ENCODE measurements around the gene ITK.
"Not testable (repeated sequence)": the region's sequence is repeated elsewhere in the genome, so short reads cannot be mapped to it uniquely, and the experiment has no call there.

The ITK gene

DNA sequence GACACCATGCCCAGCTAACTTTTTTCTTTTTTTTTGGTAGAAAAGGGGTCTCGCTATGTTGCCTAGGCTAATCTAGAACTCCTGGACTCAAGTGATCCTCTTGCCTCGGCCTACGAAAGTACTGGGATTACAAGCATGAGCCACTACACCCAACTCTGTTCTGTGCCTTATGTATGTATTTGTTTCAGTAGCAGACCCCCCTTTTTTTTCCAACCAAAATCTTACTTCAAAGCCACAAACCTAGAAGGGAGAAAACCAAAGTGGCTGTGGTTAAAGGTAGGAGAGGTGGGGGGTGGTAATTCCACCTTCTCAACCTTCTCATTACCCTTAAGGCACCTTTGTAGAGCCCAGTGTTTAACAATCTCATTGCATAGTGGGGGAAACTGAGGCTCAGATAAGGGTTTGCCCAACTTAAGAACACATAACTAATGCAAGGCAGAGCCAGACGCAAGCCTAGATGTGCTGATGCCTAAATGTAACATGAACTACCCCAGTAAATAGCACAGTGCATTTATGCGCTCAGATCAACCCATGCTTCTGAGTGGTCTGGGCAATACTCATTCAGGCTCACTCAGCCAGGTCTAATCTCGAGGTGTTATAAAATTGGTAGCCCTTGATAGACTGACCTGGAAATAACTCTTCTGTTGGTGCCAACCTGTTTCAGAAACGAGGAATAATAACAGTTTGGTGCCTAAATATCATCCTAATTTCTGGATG lies 33.0 kb downstream of the ITK start:
- no peak for ATAC-seq

DNA sequence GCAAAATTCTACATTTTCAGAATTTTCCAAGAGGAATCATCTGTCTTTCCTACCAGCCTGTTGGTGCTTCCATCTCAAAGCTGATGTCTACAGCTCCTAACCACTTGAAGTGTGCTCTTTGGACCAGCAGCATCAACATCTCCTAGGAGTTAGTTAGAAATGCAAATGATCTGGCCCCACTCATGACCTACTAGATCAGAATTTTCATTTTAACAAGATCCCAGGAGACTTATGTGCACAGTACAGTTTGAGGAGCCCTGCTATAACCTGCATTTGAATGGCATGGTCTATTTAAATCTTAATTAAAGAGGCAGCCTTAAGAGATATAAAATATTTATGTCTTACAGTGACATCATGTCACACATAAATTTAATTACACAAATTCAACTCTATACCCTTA lies 33.8 kb downstream of the ITK start:
- ATAC-seq: no peak

DNA sequence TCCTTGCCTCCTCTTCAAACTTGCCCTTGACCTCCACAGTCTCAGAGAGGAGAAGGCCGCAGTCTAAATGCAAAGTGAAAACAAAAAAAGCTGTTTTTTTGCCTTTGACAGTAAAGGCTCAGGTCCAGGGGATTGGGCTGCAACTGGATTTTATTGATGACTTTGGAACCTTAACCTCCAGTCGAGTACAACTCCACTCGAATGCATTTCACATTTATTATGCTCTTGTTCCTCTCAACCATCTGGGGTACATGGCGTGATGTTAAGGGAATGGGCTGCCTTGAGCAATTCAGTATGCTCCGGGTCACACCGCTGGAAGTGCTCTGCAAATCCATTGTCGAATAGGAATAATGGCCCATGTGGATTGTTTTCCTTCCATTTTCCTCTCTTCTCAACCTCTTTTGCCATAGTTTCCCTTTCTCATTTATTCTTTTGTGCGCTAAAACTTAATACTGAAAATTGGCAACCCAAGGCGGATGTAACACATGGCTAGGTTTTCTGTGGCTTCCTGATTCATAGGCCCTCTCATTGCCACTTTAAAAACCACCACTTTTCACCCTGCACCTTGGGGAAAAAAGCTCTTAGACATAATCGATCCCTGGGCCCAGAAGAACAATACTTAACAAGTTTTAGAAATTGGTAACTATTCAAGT lies 34.3 kb downstream of the ITK start:
- peak; percentile 30 to 32 for ATAC-seq

DNA sequence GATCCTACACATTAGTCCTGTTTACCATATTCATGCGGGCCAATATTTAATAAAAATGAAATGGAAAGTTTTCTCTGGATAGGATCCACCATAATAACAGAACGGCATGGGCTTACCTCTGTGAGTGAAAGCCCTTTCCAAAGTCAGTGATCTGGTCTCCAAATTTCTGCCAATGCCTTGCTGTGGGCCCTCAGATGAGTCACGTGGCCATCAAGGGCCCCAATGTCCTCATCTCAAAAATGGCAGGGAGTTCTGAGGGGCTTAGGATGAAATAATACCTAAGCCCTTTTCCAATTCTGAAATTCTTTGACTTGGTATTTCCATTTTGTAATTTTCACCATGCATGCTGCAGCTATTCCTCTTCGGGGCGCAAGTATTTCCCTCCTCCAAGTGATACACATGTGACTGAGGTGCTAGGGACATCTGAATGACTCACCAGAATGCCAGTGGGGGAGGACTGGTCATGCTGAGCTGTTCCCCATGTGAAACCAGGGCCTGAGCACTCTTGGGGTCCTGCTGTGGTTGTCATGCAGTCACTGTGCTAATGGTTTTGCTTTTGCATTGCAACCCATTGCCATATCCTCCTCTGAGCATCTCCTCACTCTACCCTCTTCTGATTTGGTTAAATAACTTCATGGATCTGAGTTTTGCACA lies 35.0 kb downstream of the ITK start:
- peak; percentile 18 to 19 for ATAC-seq

DNA sequence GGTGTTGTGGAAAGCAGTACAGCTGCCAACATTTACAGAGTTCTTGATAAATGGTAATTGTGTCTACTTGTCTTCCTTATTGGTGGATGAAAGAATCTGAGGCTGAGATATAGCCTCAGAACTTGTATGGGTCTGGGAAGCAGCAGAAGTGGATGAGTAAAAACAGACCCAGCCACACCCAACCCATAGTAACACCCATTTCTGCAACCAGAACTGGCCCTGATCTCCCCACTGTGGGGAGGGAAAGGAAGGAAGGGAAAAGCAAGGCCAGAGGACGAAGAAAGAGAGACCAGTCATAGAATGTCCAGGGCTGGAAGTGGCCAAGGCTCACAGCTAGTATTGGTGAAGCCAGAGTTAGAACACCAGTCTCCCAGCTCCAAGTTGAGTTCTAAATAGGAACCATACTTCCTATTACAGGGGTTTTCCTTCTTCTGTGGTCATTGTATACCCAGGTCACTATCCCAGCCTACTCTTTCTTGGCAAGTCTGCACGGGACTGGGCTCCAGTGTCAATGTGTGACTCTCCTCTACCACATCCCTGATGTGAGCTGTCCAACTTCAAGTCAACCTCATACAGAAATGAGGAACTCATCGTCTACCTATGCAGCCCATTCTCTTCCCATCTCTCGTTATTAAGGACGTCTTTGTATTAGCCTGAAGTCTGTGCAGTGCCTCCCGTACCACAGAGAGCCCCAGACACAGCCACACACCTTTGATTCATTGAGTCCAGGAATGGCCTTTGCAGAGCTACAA lies 35.9 kb downstream of the ITK start:
- ATAC-seq: no peak

DNA sequence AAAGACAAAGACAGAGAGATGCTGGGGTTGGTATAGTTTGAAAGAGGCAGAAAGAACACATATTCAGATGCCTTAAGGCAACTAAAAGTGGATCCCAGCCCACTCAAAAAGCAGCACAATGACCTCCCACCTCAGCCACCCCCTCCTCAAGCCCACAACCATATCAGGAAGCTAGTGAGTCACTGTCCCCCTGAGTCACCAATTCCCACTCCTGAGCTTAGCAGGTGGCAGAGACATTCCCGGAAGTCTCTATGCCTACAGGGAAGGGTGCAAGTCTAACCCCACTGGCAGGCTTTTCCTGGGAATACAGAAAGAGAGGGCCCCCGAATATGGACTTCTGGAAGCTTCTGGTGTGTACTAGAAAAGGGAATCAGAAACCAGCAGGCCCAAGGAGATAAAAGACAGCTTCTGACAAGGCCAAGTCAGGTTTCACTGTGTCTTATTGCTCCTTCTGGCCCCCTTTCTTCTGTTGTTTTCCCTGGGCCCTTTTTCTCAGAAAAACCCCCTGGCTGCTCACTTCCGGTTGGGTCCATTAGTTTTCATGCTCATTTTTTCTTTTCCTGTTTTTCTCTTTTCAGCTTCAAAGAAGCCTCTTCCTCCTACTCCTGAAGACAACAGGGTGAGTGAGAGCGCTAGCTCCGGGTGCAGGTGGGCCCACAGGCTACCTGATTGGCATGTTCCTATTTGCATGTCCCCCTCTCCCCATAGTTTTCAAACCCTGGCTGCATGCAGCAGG lies 36.8 kb downstream of the ITK start:
- peak; percentile 6 to 7 for ATAC-seq

DNA sequence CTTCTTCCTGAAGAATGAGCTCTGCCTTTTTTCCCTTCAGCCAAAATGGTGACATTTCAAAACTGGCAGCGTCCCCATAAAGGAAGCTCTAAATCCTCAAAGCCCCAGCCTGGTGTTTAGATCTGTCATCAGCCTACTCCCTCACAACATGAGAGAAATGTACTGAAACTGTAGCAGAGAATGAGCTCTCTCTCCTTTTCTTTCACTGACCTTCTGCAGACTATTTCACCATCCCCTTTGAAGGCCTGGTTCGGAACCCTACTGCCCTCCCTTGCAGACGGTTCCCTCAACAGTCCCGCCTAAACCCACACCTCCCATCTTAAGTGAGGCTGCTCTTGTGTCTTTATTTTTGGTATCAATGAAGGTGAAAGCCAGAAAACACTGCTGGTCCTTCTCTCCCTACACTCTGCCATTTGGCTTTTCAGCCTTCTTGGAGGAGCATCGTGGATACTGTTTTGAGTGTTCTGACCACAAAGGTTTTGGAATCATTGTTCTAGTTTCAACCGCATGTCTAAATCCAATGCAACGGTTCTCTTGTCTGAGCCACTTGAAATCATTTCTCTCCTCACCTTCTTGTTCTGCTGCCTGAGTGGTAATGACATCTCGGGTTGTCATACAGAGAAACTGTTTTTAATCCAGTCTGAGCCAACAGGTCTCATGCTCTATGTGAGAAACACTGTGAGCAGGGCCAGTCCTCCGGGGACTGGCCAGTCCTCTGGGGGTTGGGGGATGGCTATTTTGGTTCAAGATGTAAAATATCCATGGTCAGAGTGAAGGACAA lies 39.0 kb downstream of the ITK start:
- peak; percentile 59 to 61 for ATAC-seq

DNA sequence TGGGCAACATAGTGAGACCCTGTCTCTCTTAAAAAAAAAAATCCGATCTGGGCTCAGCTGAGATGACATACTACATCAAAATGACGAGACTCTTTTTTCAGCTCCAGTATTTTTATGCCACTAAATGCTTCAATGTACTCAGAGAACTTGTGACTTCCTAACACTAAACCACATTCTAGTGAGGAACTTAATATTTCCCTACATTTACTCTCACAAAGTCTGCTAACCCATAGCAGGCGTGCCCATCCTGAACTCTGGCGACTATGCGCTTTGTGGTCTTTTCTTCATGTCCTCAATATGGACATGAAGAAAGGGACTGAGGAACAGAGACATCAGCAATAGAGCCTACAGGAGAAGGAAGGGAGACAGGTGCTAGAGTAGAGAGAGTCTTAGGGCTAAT lies 41.3 kb downstream of the ITK start:
- no peak for ATAC-seq

DNA sequence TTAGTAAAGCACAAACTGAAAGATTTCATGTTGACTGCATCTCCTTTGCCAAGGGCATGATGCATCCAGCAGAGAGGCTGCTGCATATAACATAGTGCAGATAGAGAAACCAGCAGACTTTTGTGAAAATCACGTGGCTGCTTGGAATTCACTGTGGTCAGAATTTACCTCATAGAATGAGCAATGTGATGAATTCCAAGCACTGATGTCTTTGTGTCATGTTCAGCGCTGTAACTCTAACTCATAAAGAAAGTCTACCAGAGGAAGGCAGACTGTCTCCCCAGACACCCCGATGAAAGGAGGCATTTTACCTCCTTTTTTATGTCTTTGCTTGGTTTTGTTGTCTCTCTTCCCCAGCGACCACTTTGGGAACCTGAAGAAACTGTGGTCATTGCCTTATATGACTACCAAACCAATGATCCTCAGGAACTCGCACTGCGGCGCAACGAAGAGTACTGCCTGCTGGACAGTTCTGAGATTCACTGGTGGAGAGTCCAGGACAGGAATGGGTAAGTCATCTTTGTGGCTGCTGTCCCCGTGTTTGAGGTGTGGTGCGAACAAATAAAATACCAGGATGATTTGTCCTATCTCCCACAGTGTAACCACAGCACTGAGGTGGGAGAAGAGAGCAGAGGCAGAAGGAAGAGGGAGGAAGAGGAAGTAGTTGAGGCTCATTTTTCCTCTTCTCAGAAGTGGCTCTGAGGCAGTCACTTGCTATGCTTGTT lies 42.0 kb downstream of the ITK start:
- peak; percentile 71 for ATAC-seq

DNA sequence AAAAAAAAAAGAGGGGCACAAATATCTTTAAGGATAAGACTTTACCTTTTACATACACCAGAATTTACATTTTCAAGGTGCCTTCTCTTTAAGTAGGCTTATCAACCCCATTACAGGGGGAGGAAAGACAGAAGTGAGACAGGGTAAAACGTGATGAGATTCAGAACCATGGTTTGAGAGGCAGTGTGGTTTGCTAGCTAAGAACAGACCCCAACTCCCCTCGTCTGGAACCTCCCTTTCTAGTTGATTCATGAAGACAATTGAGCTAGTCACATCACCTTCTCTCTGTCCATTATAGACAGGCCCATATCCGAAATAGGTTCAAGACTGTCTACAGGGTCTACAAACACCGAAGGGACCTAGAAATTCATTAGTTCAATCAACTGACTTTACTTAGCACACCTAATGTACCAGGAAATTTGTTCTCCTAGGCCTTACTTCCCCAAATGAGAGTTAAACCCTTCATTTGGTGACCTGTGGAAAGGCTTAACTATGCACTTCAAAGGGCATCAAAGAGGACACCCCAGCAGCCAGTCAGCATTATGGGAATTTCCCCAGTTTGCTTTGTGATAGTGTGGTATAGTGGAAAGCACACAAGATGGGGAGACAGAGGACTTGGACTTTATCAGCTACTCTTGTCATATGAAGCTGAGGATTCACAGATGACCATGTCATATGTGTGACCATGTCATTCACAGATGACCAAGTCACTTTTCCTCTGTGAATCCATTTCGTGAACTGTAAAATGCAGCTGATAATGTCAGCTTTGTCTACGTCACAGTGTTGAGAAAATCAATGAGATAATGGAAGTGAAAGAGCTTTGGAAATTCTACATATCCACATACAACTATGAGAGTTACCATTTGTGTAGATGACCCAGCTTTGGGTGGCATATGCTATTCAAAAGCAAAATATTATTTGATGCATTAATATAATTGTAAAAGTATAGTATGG lies 45.1 kb downstream of the ITK start:
- ATAC-seq: peak; percentile 23 to 28

DNA sequence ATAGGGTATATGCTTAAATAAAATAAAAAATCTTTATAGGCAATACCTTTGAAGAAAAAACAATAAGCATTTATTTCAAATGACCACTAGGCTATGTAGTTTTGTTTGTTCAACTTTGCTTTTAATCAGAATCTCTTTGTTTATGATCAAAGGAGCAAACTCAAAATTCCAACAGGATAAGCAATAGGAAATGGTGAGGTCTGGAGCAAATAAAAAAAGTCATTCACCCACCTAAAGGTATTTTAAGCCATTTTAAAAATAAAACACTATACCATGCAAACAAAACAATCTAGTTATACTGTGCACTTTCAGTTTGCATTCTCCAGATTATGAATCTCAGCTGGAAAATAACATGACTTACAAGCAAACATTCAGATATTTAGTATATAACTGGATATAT lies 50.0 kb downstream of the ITK start:
- ATAC-seq: no peak

DNA sequence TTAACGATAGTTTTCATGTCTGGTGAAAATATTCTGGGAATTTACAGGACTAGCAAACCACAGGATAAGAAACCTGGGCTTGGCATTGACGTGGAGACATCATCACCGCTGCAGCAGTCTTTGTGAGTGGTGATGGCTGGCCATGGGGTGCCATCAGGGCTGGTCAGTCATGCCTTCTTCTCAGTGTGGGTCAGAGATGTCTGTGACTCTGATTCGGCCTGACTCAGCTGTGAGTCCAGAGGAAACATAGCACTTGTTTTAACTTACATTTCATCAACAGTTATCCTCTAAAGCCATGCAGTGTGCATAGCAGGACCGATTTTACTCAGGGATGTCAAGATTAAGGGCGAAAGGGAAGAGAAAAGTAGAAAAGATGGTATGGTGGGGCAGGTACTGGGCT lies 52.1 kb downstream of the ITK start:
- no peak for ATAC-seq

DNA sequence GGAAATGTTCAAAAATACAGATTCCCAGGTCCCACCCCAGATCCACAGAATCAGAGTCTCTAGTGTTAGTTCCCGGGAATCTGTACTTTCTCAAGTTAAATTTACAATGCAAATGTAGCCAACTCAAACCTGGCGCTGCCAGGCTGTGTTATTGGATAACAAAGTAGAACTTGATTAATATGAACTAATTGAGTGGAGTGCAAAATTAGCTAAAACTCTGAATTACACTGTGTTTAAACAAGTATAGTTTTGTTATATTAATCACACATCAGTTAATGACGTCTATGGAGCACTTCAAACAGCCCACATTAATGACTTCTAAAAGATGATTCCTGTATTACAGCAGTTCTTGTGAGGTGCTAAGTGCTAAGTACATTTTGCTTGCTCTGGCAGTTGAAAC lies 52.9 kb downstream of the ITK start:
- ATAC-seq: peak; percentile 88 to 93

DNA sequence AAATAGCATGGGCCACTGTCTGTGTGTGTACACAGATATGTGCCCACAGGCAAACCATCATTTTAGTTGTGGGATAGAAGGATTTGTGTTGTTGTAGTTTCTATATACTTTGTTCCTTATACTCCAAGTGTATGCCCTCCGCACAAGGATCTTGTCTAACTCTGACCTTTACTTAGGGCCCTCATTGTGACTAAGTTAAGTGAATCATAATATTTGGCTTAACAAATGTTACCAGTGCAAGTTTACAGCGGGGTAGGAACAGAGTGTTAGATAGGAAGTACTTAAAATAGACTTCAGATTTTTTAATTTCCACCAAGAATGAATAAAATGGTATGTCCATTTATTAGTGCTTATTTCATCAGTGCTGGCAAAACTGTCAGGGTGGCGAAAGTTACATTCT lies 55.8 kb downstream of the ITK start:
- peak; percentile 39 to 42 for ATAC-seq

DNA sequence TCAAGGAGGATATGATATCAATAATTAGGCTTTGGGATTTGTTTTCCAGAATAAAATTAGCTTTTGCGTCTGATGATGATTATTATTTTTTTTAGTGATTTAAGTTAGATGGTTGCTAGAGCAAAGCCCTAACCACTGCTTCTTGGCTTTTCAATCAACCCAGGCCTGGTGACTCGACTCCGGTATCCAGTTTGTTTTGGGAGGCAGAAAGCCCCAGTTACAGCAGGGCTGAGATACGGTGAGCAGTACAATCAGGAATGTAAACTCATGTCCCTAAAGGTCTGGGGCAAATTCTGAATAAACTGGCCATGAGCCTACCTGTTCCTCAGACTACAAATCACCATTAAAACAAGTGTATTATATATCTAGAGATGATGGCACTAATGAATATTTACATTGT lies 60.8 kb downstream of the ITK start:
- ATAC-seq: no peak

DNA sequence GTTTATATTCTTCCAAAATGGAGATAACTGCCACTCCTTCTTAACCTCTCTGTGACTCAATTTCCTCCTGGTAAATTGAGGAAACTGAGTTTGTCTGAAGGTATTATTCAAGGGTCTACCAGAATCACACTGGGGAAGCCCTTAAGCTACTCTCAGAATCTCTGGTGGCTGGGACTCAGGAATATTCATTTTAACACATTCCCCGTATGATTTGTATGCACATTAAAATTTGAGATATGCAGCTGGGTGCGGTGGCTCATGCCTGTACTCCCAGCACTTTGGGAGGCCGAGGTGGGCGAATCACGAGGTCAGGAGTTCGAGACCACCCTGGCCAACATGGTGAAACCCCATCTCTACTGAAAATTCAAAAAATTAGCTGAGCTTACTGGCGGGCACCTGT lies 64.1 kb downstream of the ITK start:
- ATAC-seq: not testable (repeated sequence)

DNA sequence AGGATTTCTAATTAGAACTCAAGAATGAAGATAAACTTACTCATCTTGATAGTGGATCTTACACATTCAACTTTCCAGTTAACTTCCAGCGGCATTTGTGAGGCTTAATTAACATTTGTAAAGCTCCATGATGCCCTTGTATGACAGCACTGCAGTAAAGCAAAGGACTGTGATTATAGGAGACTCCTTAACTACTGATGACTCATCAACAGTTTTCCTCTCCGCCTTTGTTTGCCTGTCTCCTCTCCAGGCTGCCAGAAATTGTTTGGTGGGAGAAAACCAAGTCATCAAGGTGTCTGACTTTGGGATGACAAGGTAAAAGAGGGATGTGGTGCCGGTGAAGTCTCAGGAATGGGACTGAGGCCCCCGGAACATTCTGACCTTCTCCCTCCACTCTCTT lies 64.8 kb downstream of the ITK start:
- ATAC-seq: no peak

DNA sequence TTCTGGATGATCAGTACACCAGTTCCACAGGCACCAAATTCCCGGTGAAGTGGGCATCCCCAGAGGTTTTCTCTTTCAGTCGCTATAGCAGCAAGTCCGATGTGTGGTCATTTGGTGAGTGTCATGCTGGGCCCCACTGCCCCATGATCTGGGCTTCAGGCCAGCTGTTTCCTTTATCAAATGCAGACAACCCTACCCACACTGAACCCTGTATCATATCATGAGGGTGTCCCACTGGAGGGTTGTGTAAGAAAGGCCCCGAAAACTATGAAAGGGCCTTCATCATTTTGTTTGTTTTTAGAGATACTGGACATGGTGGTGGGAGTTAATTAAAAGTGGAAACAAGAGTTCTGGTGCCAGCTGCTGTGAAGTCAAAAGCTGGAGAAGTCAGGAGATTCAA lies 65.2 kb downstream of the ITK start:
- no peak for ATAC-seq

DNA sequence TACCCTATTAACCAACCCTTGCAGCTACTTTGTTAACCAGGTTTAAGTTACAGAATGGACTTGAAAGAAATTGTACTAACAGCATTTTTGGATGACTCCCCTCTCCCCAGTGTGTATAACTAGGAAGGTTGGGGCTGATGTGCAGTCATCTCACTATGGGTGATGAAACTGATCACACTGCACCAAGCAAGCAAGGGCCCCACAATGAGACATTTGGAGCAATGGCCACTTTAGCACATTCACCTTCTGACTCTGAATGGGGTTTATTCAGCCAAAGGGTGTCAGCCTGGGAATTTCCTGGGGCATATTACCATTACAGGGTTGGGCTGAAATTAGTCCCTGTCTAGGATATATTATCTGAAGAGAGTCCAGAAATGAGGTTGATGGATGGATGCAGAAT lies 66.6 kb downstream of the ITK start:
- peak; percentile 90 to 91 for ATAC-seq

Measured in activated CD4-positive, CD25-positive, alpha-beta regulatory T cell treated with anti-CD3 and anti-CD28 coated beads, Interleukin-2, amount 50 U/mL, for 24 hours (primary cell).